ENCODE measurements around the gene CCNJ. TPM values are rescaled to one million over a fixed set of nuclear protein-coding genes. Genes with fewer than 3 reads are reported as not detected.
A peak's percentile ranks its signal among the peaks of the same experiment; 100 is the strongest.

The CCNJ gene
- total and polyA plus RNA-seq, 2 of the 13 experiments (the other 11 are each of a cell fraction or from before 2014, with no cell fraction given): 14.1 to 21.5 TPM

DNA sequence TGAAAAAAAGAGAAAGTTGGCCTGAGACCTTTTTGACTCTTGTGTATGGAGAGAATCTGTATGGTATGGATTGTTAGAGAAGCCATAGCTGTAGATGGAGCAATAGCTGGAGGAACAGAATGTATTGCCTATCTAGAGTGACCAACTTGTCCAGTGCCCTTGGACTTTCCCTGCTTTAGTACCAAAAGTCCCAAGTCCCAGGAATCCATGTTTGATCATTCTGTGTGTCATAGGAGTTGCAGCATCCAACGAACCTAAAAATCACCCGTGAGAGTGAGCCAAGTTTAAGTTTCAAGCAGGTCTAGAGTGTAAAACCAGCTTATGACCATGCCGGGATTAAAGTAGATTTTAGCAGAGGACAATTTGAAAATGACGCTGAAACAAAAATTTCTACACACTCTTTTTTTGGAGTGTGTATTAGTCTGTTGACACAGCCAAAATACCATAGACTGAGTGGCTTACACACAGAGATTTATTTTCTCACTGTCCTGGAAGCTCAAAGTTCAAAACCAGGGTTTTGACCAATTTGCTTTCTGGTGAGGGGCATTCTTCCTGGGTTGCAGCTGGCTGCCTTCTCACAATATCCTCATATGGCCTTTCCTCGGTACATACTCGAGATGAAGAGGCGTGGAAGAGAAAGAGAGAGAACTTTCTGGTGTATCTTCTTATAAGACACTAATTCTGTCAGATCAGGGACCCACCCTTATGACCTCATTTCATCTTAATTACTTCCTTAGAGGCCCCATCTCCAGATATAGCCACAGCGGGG, 49.8 kb downstream of the CCNJ start (continued):
- TF ChIP-seq SP5 (CRISPR knock-in tag; IDR thresholded peaks at IDR 0.05; ENCODE audit: borderline replicate concordance, low read depth): no peak
- 0 out of 2 replicates have a peak, but pooled peaks have one; percentile 30 for TF ChIP-seq ELF3 (CRISPR knock-in tag; IDR thresholded peaks at IDR 0.05)
- no peak for TF ChIP-seq ZNF678 (CRISPR knock-in tag; IDR thresholded peaks at IDR 0.05)
- TF ChIP-seq, protein P1, sequence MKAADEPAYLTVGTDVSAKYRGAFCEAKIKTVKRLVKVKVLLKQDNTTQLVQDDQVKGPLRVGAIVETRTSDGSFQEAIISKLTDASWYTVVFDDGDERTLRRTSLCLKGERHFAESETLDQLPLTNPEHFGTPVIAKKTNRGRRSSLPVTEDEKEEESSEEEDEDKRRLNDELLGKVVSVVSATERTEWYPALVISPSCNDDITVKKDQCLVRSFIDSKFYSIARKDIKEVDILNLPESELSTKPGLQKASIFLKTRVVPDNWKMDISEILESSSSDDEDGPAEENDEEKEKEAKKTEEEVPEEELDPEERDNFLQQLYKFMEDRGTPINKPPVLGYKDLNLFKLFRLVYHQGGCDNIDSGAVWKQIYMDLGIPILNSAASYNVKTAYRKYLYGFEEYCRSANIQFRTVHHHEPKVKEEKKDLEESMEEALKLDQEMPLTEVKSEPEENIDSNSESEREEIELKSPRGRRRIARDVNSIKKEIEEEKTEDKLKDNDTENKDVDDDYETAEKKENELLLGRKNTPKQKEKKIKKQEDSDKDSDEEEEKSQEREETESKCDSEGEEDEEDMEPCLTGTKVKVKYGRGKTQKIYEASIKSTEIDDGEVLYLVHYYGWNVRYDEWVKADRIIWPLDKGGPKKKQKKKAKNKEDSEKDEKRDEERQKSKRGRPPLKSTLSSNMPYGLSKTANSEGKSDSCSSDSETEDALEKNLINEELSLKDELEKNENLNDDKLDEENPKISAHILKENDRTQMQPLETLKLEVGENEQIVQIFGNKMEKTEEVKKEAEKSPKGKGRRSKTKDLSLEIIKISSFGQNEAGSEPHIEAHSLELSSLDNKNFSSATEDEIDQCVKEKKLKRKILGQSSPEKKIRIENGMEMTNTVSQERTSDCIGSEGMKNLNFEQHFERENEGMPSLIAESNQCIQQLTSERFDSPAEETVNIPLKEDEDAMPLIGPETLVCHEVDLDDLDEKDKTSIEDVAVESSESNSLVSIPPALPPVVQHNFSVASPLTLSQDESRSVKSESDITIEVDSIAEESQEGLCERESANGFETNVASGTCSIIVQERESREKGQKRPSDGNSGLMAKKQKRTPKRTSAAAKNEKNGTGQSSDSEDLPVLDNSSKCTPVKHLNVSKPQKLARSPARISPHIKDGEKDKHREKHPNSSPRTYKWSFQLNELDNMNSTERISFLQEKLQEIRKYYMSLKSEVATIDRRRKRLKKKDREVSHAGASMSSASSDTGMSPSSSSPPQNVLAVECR (CRISPR knock-in tag; IDR thresholded peaks at IDR 0.05; ENCODE audit: borderline replicate concordance): peak; percentile 27; the same call in 1 of the 2 replicates
- peak; percentile 75; the same call in 1 of the 2 replicates for TF ChIP-seq PHF21A (CRISPR knock-in tag; IDR thresholded peaks at IDR 0.05)
- no peak for TF ChIP-seq POLR2G (IDR thresholded peaks at IDR 0.05; ENCODE audit: low read depth, low read length)
- no peak for TF ChIP-seq RERE (CRISPR knock-in tag; IDR thresholded peaks at IDR 0.05; ENCODE audit: low read depth)
- TF ChIP-seq THYN1 (CRISPR knock-in tag; IDR thresholded peaks at IDR 0.05; ENCODE audit: borderline replicate concordance, low read depth): no peak
- TF ChIP-seq, protein P2, sequence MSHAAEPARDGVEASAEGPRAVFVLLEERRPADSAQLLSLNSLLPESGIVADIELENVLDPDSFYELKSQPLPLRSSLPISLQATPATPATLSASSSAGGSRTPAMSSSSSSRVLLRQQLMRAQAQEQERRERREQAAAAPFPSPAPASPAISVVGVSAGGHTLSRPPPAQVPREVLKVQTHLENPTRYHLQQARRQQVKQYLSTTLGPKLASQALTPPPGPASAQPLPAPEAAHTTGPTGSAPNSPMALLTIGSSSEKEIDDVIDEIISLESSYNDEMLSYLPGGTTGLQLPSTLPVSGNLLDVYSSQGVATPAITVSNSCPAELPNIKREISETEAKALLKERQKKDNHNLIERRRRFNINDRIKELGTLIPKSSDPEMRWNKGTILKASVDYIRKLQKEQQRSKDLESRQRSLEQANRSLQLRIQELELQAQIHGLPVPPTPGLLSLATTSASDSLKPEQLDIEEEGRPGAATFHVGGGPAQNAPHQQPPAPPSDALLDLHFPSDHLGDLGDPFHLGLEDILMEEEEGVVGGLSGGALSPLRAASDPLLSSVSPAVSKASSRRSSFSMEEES (CRISPR knock-in tag; IDR thresholded peaks at IDR 0.05): no peak
- no peak for TF ChIP-seq ZZZ3 (CRISPR knock-in tag; IDR thresholded peaks at IDR 0.05; ENCODE audit: borderline replicate concordance)

All from HepG2 (cell line).